H1 (cell line): Measurements from ENCODE around the gene RAP1GAP. TPM values are rescaled to one million over a fixed set of nuclear protein-coding genes. Genes with fewer than 3 reads are reported as not detected.

Experiments
- CTCF ChIA-PET: fragments of 300-600 bp; sonication (Branson Sonifier 250); formaldehyde crosslinking; loops from one replicate; lab custom pipeline; 2021; ENCODE audit not compliant: partially characterized antibody; lab: Charles Lee
- POLR2A ChIA-PET: fragments of 300-600 bp; sonication (Branson Sonifier 250); formaldehyde crosslinking; loops from one replicate; lab custom pipeline; 2021; ENCODE audit warnings: inconsistent platforms; ENCODE audit not compliant: partially characterized antibody; lab: Charles Lee
- DNase-seq, 2 experiments: peaks; one replicate each; pipeline versions ENCODE4 v3.0.0 to v3.0.0-alpha.2; 2010 to 2022; ENCODE audit warnings: low spot score in 2 of 2, low read depth in 1 of 2, mixed read lengths in 1 of 2
- FAIRE-seq: peaks from 2 replicates; lab custom pipeline; 2011; peaks lifted over from hg19 to GRCh38; lab: Jason Lieb, UNC
- H2AFZ ChIP-seq: 2 replicates; pipeline ENCODE4 v1.8.1; 2012; ENCODE audit warnings: low read length, inconsistent platforms
- H2AK5ac ChIP-seq: 2 replicates; pipeline ENCODE4 v1.6.1; 2013; ENCODE audit warnings: low read depth, low read length
- H2BK120ac ChIP-seq: replicated peaks from 2 replicates; pipeline ENCODE3; 2013; ENCODE audit warnings: low read depth, low read length, inconsistent platforms
- H2BK12ac ChIP-seq: 2 replicates; pipeline ENCODE4 v1.6.1; 2013; ENCODE audit warnings: low read depth, low read length
- H2BK15ac ChIP-seq: 2 replicates; pipeline ENCODE4 v1.6.1; 2013; ENCODE audit warnings: low read length
- H2BK20ac ChIP-seq: 2 replicates; pipeline ENCODE4 v1.6.1; 2013; ENCODE audit warnings: low read length
- H2BK5ac ChIP-seq: 2 replicates; pipeline ENCODE4 v1.6.1; 2013; ENCODE audit warnings: low read depth, low read length
- H3K14ac ChIP-seq: 2 replicates; pipeline ENCODE4 v1.6.1; 2013; ENCODE audit warnings: inconsistent platforms; ENCODE audit not compliant: insufficient read length
- H3K18ac ChIP-seq: 2 replicates; pipeline ENCODE4 v1.6.1; 2013; ENCODE audit warnings: low read length; ENCODE audit errors: extremely low read depth
- H3K23ac ChIP-seq: 2 replicates; pipeline ENCODE4 v1.6.1; 2013; ENCODE audit warnings: inconsistent platforms; ENCODE audit not compliant: insufficient read length
- H3K23me2 ChIP-seq: 2 replicates; pipeline ENCODE4 v1.6.1; 2013; ENCODE audit warnings: low read depth, low read length
- H3K27ac ChIP-seq: 2 replicates; pipeline ENCODE4 v1.6.1; 2011; ENCODE audit warnings: low read depth, low read length, inconsistent platforms
- H3K27me3 ChIP-seq, 4 experiments: replicated peaks in 1 of 4; 1 replicate in 1 of 4; 2 replicates in 3 of 4; pipeline versions ENCODE4 v1.6.1 to v1.8.1; 2011 to 2013; ENCODE audit warnings: low read length in 3 of 4, mild to moderate bottlenecking in 3 of 4, inconsistent platforms in 2 of 4, mixed read lengths in 2 of 4, moderate library complexity in 1 of 4; ENCODE audit not compliant: control insufficient read depth in 3 of 4, insufficient read depth in 3 of 4; ENCODE audit errors: extremely low read depth in 1 of 4
- H3K36me3 ChIP-seq, 4 experiments: 2 replicates each; pipeline versions ENCODE4 v1.6.1 to v1.8.1; 2011 to 2013; ENCODE audit warnings: mild to moderate bottlenecking in 4 of 4, low read length in 3 of 4, moderate library complexity in 2 of 4, control low read depth in 1 of 4, inconsistent platforms in 1 of 4; ENCODE audit not compliant: insufficient read depth in 4 of 4, control insufficient read depth in 2 of 4
- H3K4ac ChIP-seq: replicated peaks from 2 replicates; pipeline ENCODE3; 2013; ENCODE audit warnings: low read length, low read depth, mixed read lengths, inconsistent platforms; ENCODE audit not compliant: insufficient read length
- H3K4me1 ChIP-seq, 4 experiments: replicated peaks in 1 of 4; 1 replicate in 1 of 4; 2 replicates in 3 of 4; pipeline versions ENCODE4 v1.6.1 to v1.8.1; 2011 to 2013; ENCODE audit warnings: low read length in 3 of 4, inconsistent platforms in 2 of 4, mixed read lengths in 1 of 4; ENCODE audit not compliant: insufficient read depth in 4 of 4, control insufficient read depth in 3 of 4
- H3K4me2 ChIP-seq, 2 experiments: 2 replicates each; pipeline versions ENCODE4 v1.6.1 to v1.8.1; 2011 to 2013; ENCODE audit warnings: low read depth in 2 of 2, low read length in 2 of 2, control low read depth in 1 of 2, inconsistent platforms in 1 of 2, mild to moderate bottlenecking in 1 of 2; ENCODE audit not compliant: insufficient read depth in 1 of 2
- H3K4me3 ChIP-seq, 4 experiments: fragments of 200-600, 300-600 bp in 1 of 4; sonication (generic), shearing (Covaris generic), sonication (Bioruptor Twin) in 1 of 4; 2 replicates each; pipeline versions ENCODE4 v1.5.1 to v1.8.1; 2011 to 2016; ENCODE audit warnings: low read length in 4 of 4, low read depth in 3 of 4, control low read depth in 2 of 4, inconsistent platforms in 2 of 4, mild to moderate bottlenecking in 2 of 4, mixed read lengths in 1 of 4, moderate library complexity in 1 of 4; ENCODE audit not compliant: insufficient read depth in 2 of 4; ENCODE audit errors: extremely low read depth in 1 of 4
- H3K56ac ChIP-seq: replicated peaks from 2 replicates; pipeline ENCODE3; 2013; ENCODE audit warnings: low read depth, mild to moderate bottlenecking, mixed read lengths, low read length, inconsistent platforms; ENCODE audit not compliant: insufficient read length
- H3K79me1 ChIP-seq: 2 replicates; pipeline ENCODE4 v1.6.1; 2013; ENCODE audit warnings: low read depth, low read length, control low read depth
- H3K79me2 ChIP-seq, 2 experiments: 2 replicates each; pipeline versions ENCODE4 v1.6.1 to v1.8.1; 2012 to 2013; ENCODE audit warnings: low read length in 2 of 2, mild to moderate bottlenecking in 2 of 2, inconsistent platforms in 1 of 2; ENCODE audit not compliant: insufficient read depth in 2 of 2, control insufficient read depth in 1 of 2
- H3K9ac ChIP-seq, 4 experiments: replicated peaks in 1 of 4; 1 replicate in 1 of 4; 2 replicates in 3 of 4; pipeline versions ENCODE4 v1.6.1 to v1.8.1; 2011 to 2013; ENCODE audit warnings: low read depth in 3 of 4, low read length in 3 of 4, control low read depth in 2 of 4, mild to moderate bottlenecking in 2 of 4, moderate library complexity in 2 of 4, inconsistent platforms in 1 of 4; ENCODE audit errors: extremely low read depth in 1 of 4
- H3K9me3 ChIP-seq, 2 experiments: 2 replicates each; pipeline versions ENCODE4 v1.6.1 to v1.8.1; 2012 to 2013; ENCODE audit warnings: mild to moderate bottlenecking in 2 of 2, moderate library complexity in 2 of 2, control low read depth in 1 of 2, inconsistent platforms in 1 of 2, low read depth in 1 of 2, low read length in 1 of 2, mixed read lengths in 1 of 2; ENCODE audit not compliant: insufficient read depth in 2 of 2
- H4K20me1 ChIP-seq, 2 experiments: replicated peaks in 1 of 2; 2 replicates each; pipeline versions ENCODE3 to v1.8.1; 2011 to 2013; ENCODE audit warnings: inconsistent platforms in 2 of 2, low read length in 2 of 2, mild to moderate bottlenecking in 1 of 2; ENCODE audit not compliant: insufficient read depth in 2 of 2, control insufficient read depth in 1 of 2
- H4K5ac ChIP-seq: 2 replicates; pipeline ENCODE4 v1.6.1; 2013; ENCODE audit warnings: low read length, low read depth, mixed read lengths, inconsistent platforms; ENCODE audit not compliant: insufficient read length
- H4K8ac ChIP-seq: 2 replicates; pipeline ENCODE4 v1.8.0; 2013; ENCODE audit warnings: mild to moderate bottlenecking, moderate library complexity, low read length, inconsistent platforms; ENCODE audit not compliant: insufficient read depth; ENCODE audit errors: extremely low read depth
- H4K91ac ChIP-seq: replicated peaks from 2 replicates; pipeline ENCODE3; 2013; ENCODE audit warnings: low read length, mixed read lengths, inconsistent platforms; ENCODE audit not compliant: insufficient read length
- EZH2 ChIP-seq: fragments of 200-600 bp; sonication (generic); IDR thresholded peaks from 2 replicates; pipeline ENCODE4 v1.7.1; 2012; ENCODE audit warnings: low read depth, mild to moderate bottlenecking, moderate library complexity, low read length, inconsistent platforms; ENCODE audit not compliant: severe bottlenecking
- JUN ChIP-seq: IDR thresholded peaks from 2 replicates; pipeline ENCODE4 v1.6.1; 2011; ENCODE audit warnings: low read depth, mild to moderate bottlenecking, improper control_type of control experiment, low read length
- MAFK ChIP-seq: IDR thresholded peaks from 2 replicates; pipeline ENCODE4 v1.6.1; 2012; ENCODE audit warnings: low read depth, mild to moderate bottlenecking, improper control_type of control experiment, low read length
- WGBS, 2 experiments: shearing (Covaris generic) in 1 of 2; methylation state at CpG; one replicate each; pipeline versions ENCODE4 v1.1.6 to v1.1.7; 2013 to 2015; ENCODE audit warnings: low lambda C conversion rate in 2 of 2, mixed read lengths in 2 of 2, inconsistent platforms in 1 of 2, low coverage in 1 of 2, missing lambda C conversion rate in 1 of 2; ENCODE audit not compliant: insufficient replicate concordance in 2 of 2, insufficient coverage in 1 of 2, insufficient read length in 1 of 2; ENCODE audit errors: extremely low coverage in 1 of 2, missing lambda C conversion rate in 1 of 2; 5-methylcytosine and 5-hydroxymethylcytosine counted together
- polyA plus RNA-seq, 7 experiments: library from polyadenylated mRNA; depleted of rRNA in 3 of 7; stranded (reverse) in 5 of 7; unstranded in 2 of 7; fragments of >200 nt in 5 of 7; fragments of 200-250 nt in 2 of 7; gene quantifications; 1 replicate in 5 of 7; 2 replicates in 1 of 7; 4 replicates in 1 of 7; pipeline versions ENCODE4 v1.2.1 to v1.2.3, GENCODE V29; 2011 to 2013; ENCODE audit warnings: missing spikeins in 2 of 7, mixed read lengths in 2 of 7
- total RNA-seq: library from RNA; stranded (reverse); fragmentation: NEBNext Ultra II Directional; extraction: Animal tissue kit (Norgen Biotek cat#: 25700); gene quantifications from 2 replicates; pipeline ENCODE4 v1.2.1, GENCODE V29; 2021
- TF ChIP-seq, protein P1 (sequence below): IDR thresholded peaks from 2 replicates; pipeline ENCODE4 v1.6.1; 2012; ENCODE audit warnings: inconsistent platforms

The RAP1GAP gene
- total and polyA plus RNA-seq, 2 of the 8 experiments (the other 6 are each of a cell fraction or from before 2014, with no cell fraction given) = 8.4 TPM

DNA sequence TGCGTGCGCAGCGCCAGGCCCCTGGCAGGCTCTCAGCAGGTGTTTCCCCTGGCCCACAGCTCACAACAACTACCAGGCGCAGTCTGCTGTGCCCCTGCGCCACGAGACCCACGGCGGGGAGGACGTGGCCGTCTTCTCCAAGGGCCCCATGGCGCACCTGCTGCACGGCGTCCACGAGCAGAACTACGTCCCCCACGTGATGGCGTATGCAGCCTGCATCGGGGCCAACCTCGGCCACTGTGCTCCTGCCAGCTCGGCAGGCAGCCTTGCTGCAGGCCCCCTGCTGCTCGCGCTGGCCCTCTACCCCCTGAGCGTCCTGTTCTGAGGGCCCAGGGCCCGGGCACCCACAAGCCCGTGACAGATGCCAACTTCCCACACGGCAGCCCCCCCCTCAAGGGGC is 91.8 kb downstream of the RAP1GAP start:
- Histone ChIP-seq H4K5ac (no peak overlapping the region), H3K27me3 (no peaks in the 10 kb centered on the region; a peak in 4 of 7 replicates), H2BK5ac (no peak overlapping the region), H3K56ac (no peak overlapping the region), H3K4me1 (peaks cover 2 to 7% (median 4%) of the 10 kb centered on the region in 4 experiments; a peak in 6 of 7 replicates), H3K14ac (no peak overlapping the region), H2BK20ac (no peak overlapping the region), H3K79me2 (no peaks in the 10 kb centered on the region), H3K18ac (no peak overlapping the region), H2BK12ac (no peak overlapping the region), H2AK5ac (no peak overlapping the region), H2BK15ac (no peak overlapping the region), H3K9ac (no peak overlapping the region), H2AFZ (no peak overlapping the region), H4K8ac (no peak overlapping the region), H2BK120ac (no peak overlapping the region), H3K23ac (no peak overlapping the region), H3K79me1 (no peaks in the 10 kb centered on the region; the same call in none of the 2 replicates), H4K91ac (no peak overlapping the region), H3K4ac (no peak overlapping the region), H3K23me2 (peaks cover 3% of the 10 kb centered on the region; the same call in 1 of the 2 replicates), H4K20me1 (peaks cover 0 to 4% of the 10 kb centered on the region in 2 experiments), H3K4me2 (no peak overlapping the region), H3K36me3 (peaks cover 0 to 4% (median 2%) of the 10 kb centered on the region in 4 experiments; a peak in 4 of 8 replicates), H3K27ac (no peak overlapping the region), H3K4me3 (no peak overlapping the region), H3K9me3 (no peaks in the 10 kb centered on the region)
- TF ChIP-seq JUN = no peak
- no peak for TF ChIP-seq MAFK
- TF ChIP-seq EZH2 = no peak
- TF ChIP-seq, protein P1, sequence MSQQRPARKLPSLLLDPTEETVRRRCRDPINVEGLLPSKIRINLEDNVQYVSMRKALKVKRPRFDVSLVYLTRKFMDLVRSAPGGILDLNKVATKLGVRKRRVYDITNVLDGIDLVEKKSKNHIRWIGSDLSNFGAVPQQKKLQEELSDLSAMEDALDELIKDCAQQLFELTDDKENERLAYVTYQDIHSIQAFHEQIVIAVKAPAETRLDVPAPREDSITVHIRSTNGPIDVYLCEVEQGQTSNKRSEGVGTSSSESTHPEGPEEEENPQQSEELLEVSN = no peak
- DNase-seq = no peak
- FAIRE-seq = no peak
- CTCF ChIA-PET = interaction anchor here (1.3 to 3.0 kb wide), 2 partner anchors 18 to 207 kb away, joined by 4 to 10 read pairs; no protein-coding TSS in a partner anchor
- WGBS, 2 experiments = 89% methylated on average over 18 of the region's 26 CpGs; no CpG with 5 or more reads in 1 of the 2 experiments
- POLR2A ChIA-PET = no interaction called here
